IMR-90 (cell line): ENCODE measurements around the gene TEK. TPM values are rescaled to one million over a fixed set of nuclear protein-coding genes. Genes with fewer than 3 reads are reported as not detected.
A peak's percentile ranks its signal among the peaks of the same experiment; 100 is the strongest.

ENCODE experiments used
- ATAC-seq: fragments of 200-7000 bp; cut with Tn5 transposase; 2 replicates; pipeline ENCODE4 v1.9.1; 2020; ENCODE audit warnings: low read depth, mild to moderate bottlenecking, moderate library complexity
- BruUV-seq: library from RNA; stranded (reverse); fragments of 400-500 nt; replicated peaks from 2 replicates; lab custom pipeline; 2021; lab: Mats Ljungman, UMichigan
- CTCF ChIA-PET: fragments of 300-600 bp; formaldehyde crosslinking; extraction: SDS; loops from one replicate; lab custom pipeline; 2021; ENCODE audit warnings: antibody characterized with exemption; lab: Yijun Ruan, JAX
- POLR2A ChIA-PET: fragments of 300-600 bp; sonication (Branson Sonifier 250); formaldehyde crosslinking; loops from one replicate; lab custom pipeline; 2022; ENCODE audit warnings: antibody characterized with exemption; ENCODE audit not compliant: unreplicated experiment; lab: Charles Lee
- DNase-seq: peaks from one replicate; pipeline ENCODE4 v3.0.0; 2013
- H2AFZ ChIP-seq: replicated peaks from 2 replicates; pipeline ENCODE3; 2013; ENCODE audit warnings: low read length, mild to moderate bottlenecking; ENCODE audit not compliant: poor library complexity
- H2AK5ac ChIP-seq: 2 replicates; pipeline ENCODE4 v1.6.1; 2013; ENCODE audit warnings: low read depth, low read length, inconsistent platforms
- H2AK9ac ChIP-seq: replicated peaks from 2 replicates; pipeline ENCODE3; 2013; ENCODE audit warnings: mild to moderate bottlenecking, low read depth, low read length, moderate library complexity; ENCODE audit not compliant: poor library complexity
- H2BK120ac ChIP-seq: 2 replicates; pipeline ENCODE4 v1.6.1; 2013; ENCODE audit warnings: low read depth, low read length, inconsistent platforms
- H2BK15ac ChIP-seq: 3 replicates; pipeline ENCODE4 v1.6.1; 2013; ENCODE audit warnings: low read depth, low read length, inconsistent platforms
- H2BK20ac ChIP-seq: 2 replicates; pipeline ENCODE4 v1.6.1; 2013; ENCODE audit warnings: low read depth, mild to moderate bottlenecking, inconsistent platforms, low read length, moderate library complexity
- H2BK5ac ChIP-seq: 2 replicates; pipeline ENCODE4 v1.6.1; 2013; ENCODE audit warnings: mild to moderate bottlenecking, low read depth, low read length, inconsistent platforms; ENCODE audit not compliant: poor library complexity, severe bottlenecking
- H3K14ac ChIP-seq: replicated peaks from 2 replicates; pipeline ENCODE4 v1.6.1; 2013; ENCODE audit warnings: low read depth, low read length, inconsistent platforms
- H3K18ac ChIP-seq: 2 replicates; pipeline ENCODE4 v1.6.1; 2013; ENCODE audit warnings: low read depth, low read length, control low read depth
- H3K23ac ChIP-seq: 2 replicates; pipeline ENCODE4 v1.6.1; 2013; ENCODE audit warnings: low read depth, low read length, inconsistent platforms
- H3K27ac ChIP-seq: 2 replicates; pipeline ENCODE4 v1.5.1; 2013; ENCODE audit warnings: mild to moderate bottlenecking, control low read depth, low read length; ENCODE audit not compliant: insufficient read depth
- H3K27me3 ChIP-seq: 2 replicates; pipeline ENCODE4 v1.6.1; 2013; ENCODE audit warnings: low read length; ENCODE audit not compliant: control insufficient read depth, insufficient read depth
- H3K36me3 ChIP-seq: 2 replicates; pipeline ENCODE4 v1.6.1; 2013; ENCODE audit warnings: low read length, mixed read lengths; ENCODE audit not compliant: control insufficient read depth, insufficient read depth
- H3K4ac ChIP-seq: 2 replicates; pipeline ENCODE4 v1.6.1; 2013; ENCODE audit warnings: low read depth, low read length, inconsistent platforms
- H3K4me1 ChIP-seq: 2 replicates; pipeline ENCODE4 v1.6.1; 2013; ENCODE audit warnings: low read length, mixed read lengths; ENCODE audit not compliant: control insufficient read depth, insufficient read depth
- H3K4me2 ChIP-seq: 2 replicates; pipeline ENCODE4 v1.6.1; 2013; ENCODE audit warnings: low read depth, mild to moderate bottlenecking, control low read depth, low read length, moderate library complexity
- H3K4me3 ChIP-seq: 2 replicates; pipeline ENCODE4 v1.5.1; 2013; ENCODE audit warnings: low read depth, mild to moderate bottlenecking, control low read depth, low read length, moderate library complexity; ENCODE audit not compliant: insufficient read depth
- H3K56ac ChIP-seq: 2 replicates; pipeline ENCODE4 v1.6.1; 2013; ENCODE audit warnings: low read length, inconsistent platforms; ENCODE audit not compliant: insufficient read depth; ENCODE audit errors: extremely low read depth
- H3K79me1 ChIP-seq, 2 experiments: 2 replicates each; pipeline ENCODE4 v1.6.1; 2013; ENCODE audit warnings: low read length in 2 of 2, inconsistent platforms in 1 of 2, low read depth in 1 of 2
- H3K9ac ChIP-seq: 2 replicates; pipeline ENCODE4 v1.6.1; 2013; ENCODE audit warnings: low read depth, low read length, control low read depth
- H3K9me1 ChIP-seq: 2 replicates; pipeline ENCODE4 v1.6.1; 2013; ENCODE audit warnings: low read length, inconsistent platforms; ENCODE audit not compliant: insufficient read depth
- H3K9me3 ChIP-seq: 2 replicates; pipeline ENCODE4 v1.6.1; 2013; ENCODE audit warnings: low read length; ENCODE audit not compliant: control insufficient read depth, insufficient read depth
- H4K20me1 ChIP-seq: 2 replicates; pipeline ENCODE4 v1.6.1; 2013; ENCODE audit warnings: low read length, inconsistent platforms; ENCODE audit not compliant: insufficient read depth
- H4K5ac ChIP-seq: 2 replicates; pipeline ENCODE4 v1.6.1; 2013; ENCODE audit warnings: mild to moderate bottlenecking, low read depth, low read length, control low read depth
- H4K8ac ChIP-seq, 2 experiments: 2 replicates each; pipeline ENCODE4 v1.6.1; 2013; ENCODE audit warnings: low read depth in 2 of 2, low read length in 2 of 2, control low read depth in 1 of 2, inconsistent platforms in 1 of 2
- H4K91ac ChIP-seq: 2 replicates; pipeline ENCODE4 v1.6.1; 2013; ENCODE audit warnings: low read depth, low read length, inconsistent platforms; ENCODE audit not compliant: insufficient read depth
- CEBPB ChIP-seq: IDR thresholded peaks from 2 replicates; pipeline ENCODE4 v1.6.1; 2012; ENCODE audit warnings: low read depth, low read length, improper control_type of control experiment
- CHD1 ChIP-seq: IDR thresholded peaks from 2 replicates; pipeline ENCODE4 v1.6.1; 2012; ENCODE audit warnings: low read depth, low read length, improper control_type of control experiment
- ELK1 ChIP-seq: fragments of 150-350 bp; IDR thresholded peaks from 2 replicates; pipeline ENCODE4 v1.6.1; 2016; ENCODE audit warnings: low read depth, mild to moderate bottlenecking, low read length, moderate library complexity, borderline replicate concordance
- MAFK ChIP-seq: IDR thresholded peaks from 2 replicates; pipeline ENCODE4 v1.6.1; 2012; ENCODE audit warnings: low read depth, low read length, improper control_type of control experiment
- RAD21 ChIP-seq: IDR thresholded peaks from 2 replicates; pipeline ENCODE4 v1.6.1; 2012; ENCODE audit warnings: low read length, improper control_type of control experiment
- RCOR1 ChIP-seq: IDR thresholded peaks from 2 replicates; pipeline ENCODE4 v1.6.1; 2012; ENCODE audit warnings: mild to moderate bottlenecking, low read length, improper control_type of control experiment; ENCODE audit not compliant: insufficient replicate concordance
- dilution Hi-C: fragments of 300-500 bp; cut with HindIII; formaldehyde crosslinking; loops from one replicate; pipeline ENCODE4 v1.14.3; 2018; ENCODE audit warnings: low sequenced_read_pairs; ENCODE audit not compliant: unreplicated experiment
- in situ Hi-C: fragments of 300-500 bp; cut with MboI; formaldehyde crosslinking; loops from 3 replicates; pipeline ENCODE4 v1.14.3; 2019; ENCODE audit warnings: low sequenced_read_pairs, inconsistent platforms, mixed read lengths
- intact Hi-C: fragments of 100-400 bp; cut with micrococcal nuclease; formaldehyde crosslinking; loops from 2 replicates; pipeline ENCODE4 v1.10.0; 2022
- polyA plus RNA-seq, 3 experiments: library from polyadenylated mRNA; depleted of rRNA; stranded (reverse); fragments of >200 nt; gene quantifications; 2 replicates each; pipeline ENCODE4 v1.2.3, GENCODE V29; 2012; ENCODE audit warnings: low replicate concordance in 1 of 3
- total RNA-seq: library from RNA; depleted of rRNA; stranded (reverse); fragments of >200 nt; gene quantifications from 2 replicates; pipeline ENCODE4 v1.2.3, GENCODE V29; 2012
- TF ChIP-seq, protein P1 (sequence below): fragments of 150-350 bp; IDR thresholded peaks from 2 replicates; pipeline ENCODE4 v1.6.1; 2017; ENCODE audit warnings: mild to moderate bottlenecking, antibody characterized with exemption, low read length, low read depth
- TF ChIP-seq, protein P2 (sequence below): conservative IDR thresholded peaks from 2 replicates; pipeline ENCODE4 v1.5.1; 2012; ENCODE audit warnings: mild to moderate bottlenecking, low read depth, low read length, improper control_type of control experiment

TEK gene
- total and polyA plus RNA-seq, 2 of the 4 experiments (the other 2 are of a cell fraction), result 6.3 to 11.7 TPM

DNA sequence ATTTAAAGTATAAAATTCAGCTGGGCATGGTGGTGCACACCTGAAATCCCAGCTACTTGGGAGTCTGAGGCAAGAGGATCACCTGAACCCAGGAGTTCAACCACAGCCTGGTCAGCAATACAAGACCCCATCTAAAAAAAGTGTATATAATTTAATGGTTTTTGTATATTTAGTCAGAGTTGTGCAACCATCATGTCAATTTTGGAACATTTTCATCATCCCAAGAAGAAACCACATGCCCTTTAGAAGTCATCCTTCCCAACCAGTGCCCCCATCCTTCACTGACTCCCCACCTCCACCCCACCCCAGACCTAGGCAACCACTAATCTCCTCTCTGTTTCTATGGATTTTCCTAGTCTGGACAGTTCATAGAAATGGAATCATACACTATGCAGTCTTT, 18.8 kb upstream of the TEK start:
- peak overlapping the region; percentile 83 for H4K91ac ChIP-seq
- H2AFZ ChIP-seq, result no peak overlapping the region
- intact Hi-C loops, result no loop called here
- H4K20me1 ChIP-seq, result no peaks in the 10 kb centered on the region
- H3K27ac ChIP-seq, result peak overlapping the region; percentile 93
- H3K9me1 ChIP-seq, result no peaks in the 10 kb centered on the region
- dilution Hi-C loops, result no loop called here
- POLR2A ChIA-PET, result no interaction called here
- BruUV-seq, result no TSS peak
- H3K4me3 ChIP-seq, result no peak overlapping the region
- peak overlapping the region; percentile 100 for H2BK5ac ChIP-seq
- H3K36me3 ChIP-seq, result no peaks in the 10 kb centered on the region
- H3K18ac ChIP-seq, result peak overlapping the region; percentile 92
- peak overlapping the region; percentile 87 for H2BK120ac ChIP-seq
- CTCF ChIA-PET, result no interaction called here
- H3K56ac ChIP-seq, result peak overlapping the region; percentile 78; the same call in 1 of the 2 replicates
- H3K4ac ChIP-seq, result peak overlapping the region; percentile 83
- peak overlapping the region; percentile 31; the same call in 1 of the 2 replicates for H3K23ac ChIP-seq
- H3K4me1 ChIP-seq, result peaks cover 23% of the 10 kb centered on the region
- H3K9ac ChIP-seq, result no peak overlapping the region
- peak overlapping the region; percentile 90 to 92 for H4K8ac ChIP-seq
- H2AK9ac ChIP-seq, result no peak overlapping the region
- TF ChIP-seq CHD1 (no peak), RAD21 (no peak), MAFK (no peak), RCOR1 (no peak), ELK1 (no peak), CEBPB (peak; percentile 56)
- TF ChIP-seq, protein P1, sequence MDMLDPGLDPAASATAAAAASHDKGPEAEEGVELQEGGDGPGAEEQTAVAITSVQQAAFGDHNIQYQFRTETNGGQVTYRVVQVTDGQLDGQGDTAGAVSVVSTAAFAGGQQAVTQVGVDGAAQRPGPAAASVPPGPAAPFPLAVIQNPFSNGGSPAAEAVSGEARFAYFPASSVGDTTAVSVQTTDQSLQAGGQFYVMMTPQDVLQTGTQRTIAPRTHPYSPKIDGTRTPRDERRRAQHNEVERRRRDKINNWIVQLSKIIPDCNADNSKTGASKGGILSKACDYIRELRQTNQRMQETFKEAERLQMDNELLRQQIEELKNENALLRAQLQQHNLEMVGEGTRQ, result no peak
- TF ChIP-seq, protein P2, sequence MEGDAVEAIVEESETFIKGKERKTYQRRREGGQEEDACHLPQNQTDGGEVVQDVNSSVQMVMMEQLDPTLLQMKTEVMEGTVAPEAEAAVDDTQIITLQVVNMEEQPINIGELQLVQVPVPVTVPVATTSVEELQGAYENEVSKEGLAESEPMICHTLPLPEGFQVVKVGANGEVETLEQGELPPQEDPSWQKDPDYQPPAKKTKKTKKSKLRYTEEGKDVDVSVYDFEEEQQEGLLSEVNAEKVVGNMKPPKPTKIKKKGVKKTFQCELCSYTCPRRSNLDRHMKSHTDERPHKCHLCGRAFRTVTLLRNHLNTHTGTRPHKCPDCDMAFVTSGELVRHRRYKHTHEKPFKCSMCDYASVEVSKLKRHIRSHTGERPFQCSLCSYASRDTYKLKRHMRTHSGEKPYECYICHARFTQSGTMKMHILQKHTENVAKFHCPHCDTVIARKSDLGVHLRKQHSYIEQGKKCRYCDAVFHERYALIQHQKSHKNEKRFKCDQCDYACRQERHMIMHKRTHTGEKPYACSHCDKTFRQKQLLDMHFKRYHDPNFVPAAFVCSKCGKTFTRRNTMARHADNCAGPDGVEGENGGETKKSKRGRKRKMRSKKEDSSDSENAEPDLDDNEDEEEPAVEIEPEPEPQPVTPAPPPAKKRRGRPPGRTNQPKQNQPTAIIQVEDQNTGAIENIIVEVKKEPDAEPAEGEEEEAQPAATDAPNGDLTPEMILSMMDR, result no peak
- no peak for ATAC-seq
- peak overlapping the region; percentile 95 for H2AK5ac ChIP-seq
- in situ Hi-C loops, result no loop called here
- no peak overlapping the region for H3K4me2 ChIP-seq
- H2BK15ac ChIP-seq, result peak overlapping the region; percentile 91
- no peak for DNase-seq
- peak overlapping the region; percentile 95 for H4K5ac ChIP-seq
- H3K14ac ChIP-seq, result peak overlapping the region; percentile 78
- H2BK20ac ChIP-seq, result peak overlapping the region; percentile 91
- H3K27me3 ChIP-seq, result no peaks in the 10 kb centered on the region
- no peaks in the 10 kb centered on the region; a peak in 1 of 4 replicates for H3K79me1 ChIP-seq
- no peaks in the 10 kb centered on the region for H3K9me3 ChIP-seq
